ENCODE measurements around the gene DLG2.

DNA sequence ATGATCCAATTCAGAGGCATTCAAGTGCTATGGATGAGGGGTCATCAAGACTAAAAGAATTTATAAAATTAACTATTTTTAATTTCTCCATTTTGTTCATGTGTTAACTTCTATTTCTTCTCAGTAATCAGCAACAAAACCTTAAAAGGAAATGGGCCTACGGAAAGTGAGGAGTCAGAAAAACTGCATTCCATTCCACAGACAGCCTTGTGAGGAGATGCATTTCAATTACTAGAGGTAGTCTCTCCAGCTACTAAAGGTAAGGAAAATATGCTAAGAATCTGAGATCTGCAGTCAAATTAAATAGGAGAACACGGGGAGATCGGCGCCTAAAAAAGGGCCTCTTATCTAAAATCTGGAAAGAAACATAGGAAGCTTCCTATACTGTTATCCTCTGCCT lies 661.7 kb downstream of the DLG2 start:
- TF ChIP-seq, protein P1, sequence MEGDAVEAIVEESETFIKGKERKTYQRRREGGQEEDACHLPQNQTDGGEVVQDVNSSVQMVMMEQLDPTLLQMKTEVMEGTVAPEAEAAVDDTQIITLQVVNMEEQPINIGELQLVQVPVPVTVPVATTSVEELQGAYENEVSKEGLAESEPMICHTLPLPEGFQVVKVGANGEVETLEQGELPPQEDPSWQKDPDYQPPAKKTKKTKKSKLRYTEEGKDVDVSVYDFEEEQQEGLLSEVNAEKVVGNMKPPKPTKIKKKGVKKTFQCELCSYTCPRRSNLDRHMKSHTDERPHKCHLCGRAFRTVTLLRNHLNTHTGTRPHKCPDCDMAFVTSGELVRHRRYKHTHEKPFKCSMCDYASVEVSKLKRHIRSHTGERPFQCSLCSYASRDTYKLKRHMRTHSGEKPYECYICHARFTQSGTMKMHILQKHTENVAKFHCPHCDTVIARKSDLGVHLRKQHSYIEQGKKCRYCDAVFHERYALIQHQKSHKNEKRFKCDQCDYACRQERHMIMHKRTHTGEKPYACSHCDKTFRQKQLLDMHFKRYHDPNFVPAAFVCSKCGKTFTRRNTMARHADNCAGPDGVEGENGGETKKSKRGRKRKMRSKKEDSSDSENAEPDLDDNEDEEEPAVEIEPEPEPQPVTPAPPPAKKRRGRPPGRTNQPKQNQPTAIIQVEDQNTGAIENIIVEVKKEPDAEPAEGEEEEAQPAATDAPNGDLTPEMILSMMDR (IDR thresholded peaks at IDR 0.05; ENCODE audit: insufficient read depth, low read depth, low read length) = no peak
- TF ChIP-seq EZH2 (IDR thresholded peaks at IDR 0.05; ENCODE audit: insufficient read depth, low read length) = no peak
